ENCODE results near the gene SMAD6. TPM values are rescaled to one million over a fixed set of nuclear protein-coding genes. Genes with fewer than 3 reads are reported as not detected.
"Not testable (repeated sequence)": the region's sequence is repeated elsewhere in the genome, so short reads cannot be mapped to it uniquely, and the experiment has no call there.

Gene SMAD6
- total RNA-seq, 4 donors from 2014 or later = 9.4 to 18.9 (median 14.3) TPM

GRCh38 chr15:66756295-66756694, 54.3 kb downstream of the SMAD6 start:
- Histone ChIP-seq H3K4me1 (peaks cover 24 to 56% (median 33%) of the 10 kb centered on the region in 4 donors), H3K9me3 (peaks cover 0 to 10% (median 7%) of the 10 kb centered on the region in 4 donors), H3K27ac (replicated peaks in 1 of 4) (no peak overlapping the region), H3K4me3 (no peak overlapping the region), H3K36me3 (peaks cover 0 to 8% (median 0%) of the 10 kb centered on the region in 4 donors), H3K27me3 (no peaks in the 10 kb centered on the region)
- TF ChIP-seq, protein P1, sequence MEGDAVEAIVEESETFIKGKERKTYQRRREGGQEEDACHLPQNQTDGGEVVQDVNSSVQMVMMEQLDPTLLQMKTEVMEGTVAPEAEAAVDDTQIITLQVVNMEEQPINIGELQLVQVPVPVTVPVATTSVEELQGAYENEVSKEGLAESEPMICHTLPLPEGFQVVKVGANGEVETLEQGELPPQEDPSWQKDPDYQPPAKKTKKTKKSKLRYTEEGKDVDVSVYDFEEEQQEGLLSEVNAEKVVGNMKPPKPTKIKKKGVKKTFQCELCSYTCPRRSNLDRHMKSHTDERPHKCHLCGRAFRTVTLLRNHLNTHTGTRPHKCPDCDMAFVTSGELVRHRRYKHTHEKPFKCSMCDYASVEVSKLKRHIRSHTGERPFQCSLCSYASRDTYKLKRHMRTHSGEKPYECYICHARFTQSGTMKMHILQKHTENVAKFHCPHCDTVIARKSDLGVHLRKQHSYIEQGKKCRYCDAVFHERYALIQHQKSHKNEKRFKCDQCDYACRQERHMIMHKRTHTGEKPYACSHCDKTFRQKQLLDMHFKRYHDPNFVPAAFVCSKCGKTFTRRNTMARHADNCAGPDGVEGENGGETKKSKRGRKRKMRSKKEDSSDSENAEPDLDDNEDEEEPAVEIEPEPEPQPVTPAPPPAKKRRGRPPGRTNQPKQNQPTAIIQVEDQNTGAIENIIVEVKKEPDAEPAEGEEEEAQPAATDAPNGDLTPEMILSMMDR (IDR thresholded peaks at IDR 0.05) = no peak
- TF ChIP-seq EP300 (IDR thresholded peaks at IDR 0.05) (no peak), POLR2A (IDR thresholded peaks at IDR 0.05; ENCODE audit: low read depth) (no peak), POLR2AphosphoS5 (IDR thresholded peaks at IDR 0.05) (no peak)
- WGBS = 69% methylated on average over 6 of the region's 6 CpGs
- intact Hi-C loops (cut with DNase I) = no loop called here
- DNase-seq (ENCODE audit: extremely low spot score) = no peak

DNA sequence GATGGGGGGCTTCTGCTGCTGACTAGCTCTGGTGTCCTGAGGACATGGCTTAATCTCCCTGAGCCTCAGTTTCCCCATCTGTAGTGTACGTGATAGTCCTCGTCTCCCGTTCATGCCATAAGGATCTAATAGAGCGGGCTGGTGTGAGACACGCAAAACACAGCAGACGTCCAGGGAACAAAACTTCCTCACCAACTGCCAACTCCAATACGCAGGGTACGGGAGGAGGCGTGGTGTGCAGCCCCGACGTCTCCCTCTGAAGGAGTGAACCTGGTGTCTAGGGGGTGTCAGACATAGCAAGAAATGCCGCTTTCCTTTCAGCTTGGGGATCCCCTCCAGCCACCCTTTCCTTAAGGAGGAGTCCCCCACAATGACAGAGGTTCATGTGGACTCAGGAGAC, 55.0 kb downstream of the SMAD6 start:
- H3K4me3 ChIP-seq = no peak overlapping the region
- intact Hi-C loops (cut with DNase I) = no loop called here
- H3K27ac ChIP-seq (replicated peaks in 1 of 4) = no peak overlapping the region
- peaks cover 0 to 10% (median 7%) of the 10 kb centered on the region in 4 donors for H3K9me3 ChIP-seq
- TF ChIP-seq POLR2AphosphoS5 (IDR thresholded peaks at IDR 0.05) = no peak
- TF ChIP-seq EP300 (IDR thresholded peaks at IDR 0.05) = no peak
- TF ChIP-seq POLR2A (IDR thresholded peaks at IDR 0.05; ENCODE audit: low read depth) = no peak
- TF ChIP-seq, protein P1 (IDR thresholded peaks at IDR 0.05) = no peak
- WGBS = 91% methylated on average over 12 of the region's 12 CpGs
- no peak for DNase-seq (ENCODE audit: extremely low spot score)
- H3K27me3 ChIP-seq = no peaks in the 10 kb centered on the region
- peaks cover 0 to 8% (median 0%) of the 10 kb centered on the region in 4 donors for H3K36me3 ChIP-seq
- peaks cover 24 to 56% (median 33%) of the 10 kb centered on the region in 4 donors for H3K4me1 ChIP-seq

- no peak overlapping the region for H3K4me3 ChIP-seq
- peaks cover 0 to 10% (median 7%) of the 10 kb centered on the region in 4 donors for H3K9me3 ChIP-seq
- TF ChIP-seq, protein P1 (IDR thresholded peaks at IDR 0.05) = no peak
- TF ChIP-seq POLR2A (IDR thresholded peaks at IDR 0.05; ENCODE audit: low read depth) (no peak), POLR2AphosphoS5 (IDR thresholded peaks at IDR 0.05) (no peak), EP300 (IDR thresholded peaks at IDR 0.05) (no peak)
- intact Hi-C loops (cut with DNase I) = no loop called here
- no peak for DNase-seq (ENCODE audit: extremely low spot score)
- no peaks in the 10 kb centered on the region for H3K27me3 ChIP-seq
- H3K4me1 ChIP-seq = peaks cover 26 to 56% (median 35%) of the 10 kb centered on the region in 4 donors
- no peak overlapping the region for H3K27ac ChIP-seq (replicated peaks in 1 of 4)
- peaks cover 0 to 8% (median 0%) of the 10 kb centered on the region in 4 donors for H3K36me3 ChIP-seq
- WGBS = 92% methylated on average over 11 of the region's 11 CpGs
Measured at GRCh38 chr15:66757521-66757920, 55.5 kb downstream of the SMAD6 start.

GRCh38 chr15:66758217-66758616, 56.2 kb downstream of the SMAD6 start:
- H3K4me3 ChIP-seq; H3K27ac ChIP-seq (replicated peaks in 1 of 4); H3K36me3 ChIP-seq; intact Hi-C loops (cut with DNase I); H3K27me3 ChIP-seq; DNase-seq (ENCODE audit: extremely low spot score): not testable (repeated sequence)
- 97% methylated on average over 6 of the region's 6 CpGs for WGBS
- peaks cover 0 to 10% (median 7%) of the 10 kb centered on the region in 4 donors for H3K9me3 ChIP-seq
- peaks cover 33 to 58% (median 40%) of the 10 kb centered on the region in 4 donors for H3K4me1 ChIP-seq

DNA sequence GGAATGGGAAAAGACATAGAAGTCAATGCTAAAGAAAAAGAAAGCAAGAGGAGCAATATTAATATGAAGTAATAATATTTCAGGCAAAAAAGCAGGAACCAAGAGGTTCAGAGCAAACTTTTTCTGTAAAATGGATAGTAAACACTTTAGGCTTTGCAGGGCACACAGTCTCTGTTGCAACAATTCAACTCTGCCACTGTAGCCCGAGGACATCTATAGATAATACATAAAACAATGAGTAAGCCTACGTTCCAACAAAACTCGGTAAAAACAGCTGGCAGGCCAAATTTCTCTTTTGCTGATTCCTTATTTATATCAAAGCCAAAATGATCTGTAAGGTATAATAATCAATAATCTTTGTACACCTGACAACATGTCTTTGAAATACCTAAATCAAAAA, 56.8 kb downstream of the SMAD6 start:
- no peak for TF ChIP-seq POLR2AphosphoS5 (IDR thresholded peaks at IDR 0.05)
- Histone ChIP-seq H3K9me3 (peaks cover 0 to 10% (median 7%) of the 10 kb centered on the region in 4 donors), H3K27ac (replicated peaks in 1 of 4) (no peak overlapping the region), H3K27me3 (no peaks in the 10 kb centered on the region), H3K4me1 (peaks cover 34 to 61% (median 41%) of the 10 kb centered on the region in 4 donors), H3K4me3 (no peak overlapping the region), H3K36me3 (peaks cover 0 to 8% (median 0%) of the 10 kb centered on the region in 4 donors)
- DNase-seq (ENCODE audit: extremely low spot score) = no peak
- 88% methylated on average over 3 of the region's 3 CpGs for WGBS
- intact Hi-C loops (cut with DNase I) = no loop called here
